Ishikawa (cell line): ENCODE data around the gene CPM.
"Not testable (repeated sequence)": the region's sequence is repeated elsewhere in the genome, so short reads cannot be mapped to it uniquely, and the experiment has no call there.

Experiments
- EP300 ChIP-seq: IDR thresholded peaks from 2 replicates; pipeline ENCODE4 v1.6.1; 2012; ENCODE audit warnings: borderline replicate concordance
- NFIC ChIP-seq: IDR thresholded peaks from 2 replicates; pipeline ENCODE4 v1.6.1; 2012
- TEAD4 ChIP-seq: IDR thresholded peaks from 2 replicates; pipeline ENCODE4 v1.6.1; 2012

DNA sequence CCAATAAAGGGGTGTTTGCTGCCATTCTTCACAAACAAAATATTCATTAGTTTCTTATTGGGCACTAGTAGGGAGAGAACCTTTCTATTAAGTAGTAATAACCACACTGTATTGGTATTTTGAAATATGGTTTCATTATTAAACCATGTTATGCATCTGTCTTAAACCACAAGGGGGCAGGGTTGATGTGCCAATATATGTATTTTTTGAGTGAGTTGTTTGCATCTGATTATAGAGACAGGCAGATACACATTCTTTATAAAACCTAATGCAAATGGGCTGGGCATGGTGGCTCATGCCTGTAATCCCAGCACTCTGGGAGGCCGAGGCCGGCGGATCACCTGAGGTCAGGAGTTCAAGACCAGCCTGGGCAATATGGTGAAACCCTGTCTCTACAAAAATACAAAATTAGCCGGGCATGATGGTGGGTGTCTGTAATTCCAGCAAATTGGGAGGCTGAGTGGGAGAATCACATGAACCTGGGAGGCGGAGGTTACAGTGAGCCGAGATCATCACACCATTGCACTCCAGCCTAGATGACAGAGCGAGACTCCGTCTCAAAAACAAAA lies 69.0 kb downstream of the CPM start:
- TF ChIP-seq TEAD4, EP300, NFIC: not testable (repeated sequence)
